H1 (cell line): ENCODE measurements around the gene SMG9. TPM values are rescaled to one million over a fixed set of nuclear protein-coding genes. Genes with fewer than 3 reads are reported as not detected.

Experiments used
- CTCF ChIA-PET: fragments of 300-600 bp; sonication (Branson Sonifier 250); formaldehyde crosslinking; loops from one replicate; lab custom pipeline; 2021; ENCODE audit not compliant: partially characterized antibody; lab: Charles Lee
- POLR2A ChIA-PET: fragments of 300-600 bp; sonication (Branson Sonifier 250); formaldehyde crosslinking; loops from one replicate; lab custom pipeline; 2021; ENCODE audit warnings: inconsistent platforms; ENCODE audit not compliant: partially characterized antibody; lab: Charles Lee
- DNase-seq, 2 experiments: peaks; one replicate each; pipeline versions ENCODE4 v3.0.0 to v3.0.0-alpha.2; 2010 to 2022; ENCODE audit warnings: low spot score in 2 of 2, low read depth in 1 of 2, mixed read lengths in 1 of 2
- FAIRE-seq: peaks from 2 replicates; lab custom pipeline; 2011; peaks lifted over from hg19 to GRCh38; lab: Jason Lieb, UNC
- H2AFZ ChIP-seq: 2 replicates; pipeline ENCODE4 v1.8.1; 2012; ENCODE audit warnings: low read length, inconsistent platforms
- H2AK5ac ChIP-seq: 2 replicates; pipeline ENCODE4 v1.6.1; 2013; ENCODE audit warnings: low read depth, low read length
- H2BK120ac ChIP-seq: replicated peaks from 2 replicates; pipeline ENCODE3; 2013; ENCODE audit warnings: low read depth, low read length, inconsistent platforms
- H2BK12ac ChIP-seq: 2 replicates; pipeline ENCODE4 v1.6.1; 2013; ENCODE audit warnings: low read depth, low read length
- H2BK15ac ChIP-seq: 2 replicates; pipeline ENCODE4 v1.6.1; 2013; ENCODE audit warnings: low read length
- H2BK20ac ChIP-seq: 2 replicates; pipeline ENCODE4 v1.6.1; 2013; ENCODE audit warnings: low read length
- H2BK5ac ChIP-seq: 2 replicates; pipeline ENCODE4 v1.6.1; 2013; ENCODE audit warnings: low read depth, low read length
- H3K14ac ChIP-seq: 2 replicates; pipeline ENCODE4 v1.6.1; 2013; ENCODE audit warnings: inconsistent platforms; ENCODE audit not compliant: insufficient read length
- H3K18ac ChIP-seq: 2 replicates; pipeline ENCODE4 v1.6.1; 2013; ENCODE audit warnings: low read length; ENCODE audit errors: extremely low read depth
- H3K23ac ChIP-seq: 2 replicates; pipeline ENCODE4 v1.6.1; 2013; ENCODE audit warnings: inconsistent platforms; ENCODE audit not compliant: insufficient read length
- H3K23me2 ChIP-seq: 2 replicates; pipeline ENCODE4 v1.6.1; 2013; ENCODE audit warnings: low read depth, low read length
- H3K27ac ChIP-seq: 2 replicates; pipeline ENCODE4 v1.6.1; 2011; ENCODE audit warnings: low read depth, low read length, inconsistent platforms
- H3K27me3 ChIP-seq, 4 experiments: replicated peaks in 1 of 4; 1 replicate in 1 of 4; 2 replicates in 3 of 4; pipeline versions ENCODE4 v1.6.1 to v1.8.1; 2011 to 2013; ENCODE audit warnings: low read length in 3 of 4, mild to moderate bottlenecking in 3 of 4, inconsistent platforms in 2 of 4, mixed read lengths in 2 of 4, moderate library complexity in 1 of 4; ENCODE audit not compliant: control insufficient read depth in 3 of 4, insufficient read depth in 3 of 4; ENCODE audit errors: extremely low read depth in 1 of 4
- H3K36me3 ChIP-seq, 4 experiments: 2 replicates each; pipeline versions ENCODE4 v1.6.1 to v1.8.1; 2011 to 2013; ENCODE audit warnings: mild to moderate bottlenecking in 4 of 4, low read length in 3 of 4, moderate library complexity in 2 of 4, control low read depth in 1 of 4, inconsistent platforms in 1 of 4; ENCODE audit not compliant: insufficient read depth in 4 of 4, control insufficient read depth in 2 of 4
- H3K4ac ChIP-seq: replicated peaks from 2 replicates; pipeline ENCODE3; 2013; ENCODE audit warnings: low read length, low read depth, mixed read lengths, inconsistent platforms; ENCODE audit not compliant: insufficient read length
- H3K4me1 ChIP-seq, 4 experiments: replicated peaks in 1 of 4; 1 replicate in 1 of 4; 2 replicates in 3 of 4; pipeline versions ENCODE4 v1.6.1 to v1.8.1; 2011 to 2013; ENCODE audit warnings: low read length in 3 of 4, inconsistent platforms in 2 of 4, mixed read lengths in 1 of 4; ENCODE audit not compliant: insufficient read depth in 4 of 4, control insufficient read depth in 3 of 4
- H3K4me2 ChIP-seq, 2 experiments: 2 replicates each; pipeline versions ENCODE4 v1.6.1 to v1.8.1; 2011 to 2013; ENCODE audit warnings: low read depth in 2 of 2, low read length in 2 of 2, control low read depth in 1 of 2, inconsistent platforms in 1 of 2, mild to moderate bottlenecking in 1 of 2; ENCODE audit not compliant: insufficient read depth in 1 of 2
- H3K4me3 ChIP-seq, 4 experiments: fragments of 200-600, 300-600 bp in 1 of 4; sonication (generic), shearing (Covaris generic), sonication (Bioruptor Twin) in 1 of 4; 2 replicates each; pipeline versions ENCODE4 v1.5.1 to v1.8.1; 2011 to 2016; ENCODE audit warnings: low read length in 4 of 4, low read depth in 3 of 4, control low read depth in 2 of 4, inconsistent platforms in 2 of 4, mild to moderate bottlenecking in 2 of 4, mixed read lengths in 1 of 4, moderate library complexity in 1 of 4; ENCODE audit not compliant: insufficient read depth in 2 of 4; ENCODE audit errors: extremely low read depth in 1 of 4
- H3K56ac ChIP-seq: replicated peaks from 2 replicates; pipeline ENCODE3; 2013; ENCODE audit warnings: low read depth, mild to moderate bottlenecking, mixed read lengths, low read length, inconsistent platforms; ENCODE audit not compliant: insufficient read length
- H3K79me1 ChIP-seq: 2 replicates; pipeline ENCODE4 v1.6.1; 2013; ENCODE audit warnings: low read depth, low read length, control low read depth
- H3K79me2 ChIP-seq, 2 experiments: 2 replicates each; pipeline versions ENCODE4 v1.6.1 to v1.8.1; 2012 to 2013; ENCODE audit warnings: low read length in 2 of 2, mild to moderate bottlenecking in 2 of 2, inconsistent platforms in 1 of 2; ENCODE audit not compliant: insufficient read depth in 2 of 2, control insufficient read depth in 1 of 2
- H3K9ac ChIP-seq, 4 experiments: replicated peaks in 1 of 4; 1 replicate in 1 of 4; 2 replicates in 3 of 4; pipeline versions ENCODE4 v1.6.1 to v1.8.1; 2011 to 2013; ENCODE audit warnings: low read depth in 3 of 4, low read length in 3 of 4, control low read depth in 2 of 4, mild to moderate bottlenecking in 2 of 4, moderate library complexity in 2 of 4, inconsistent platforms in 1 of 4; ENCODE audit errors: extremely low read depth in 1 of 4
- H3K9me3 ChIP-seq, 2 experiments: 2 replicates each; pipeline versions ENCODE4 v1.6.1 to v1.8.1; 2012 to 2013; ENCODE audit warnings: mild to moderate bottlenecking in 2 of 2, moderate library complexity in 2 of 2, control low read depth in 1 of 2, inconsistent platforms in 1 of 2, low read depth in 1 of 2, low read length in 1 of 2, mixed read lengths in 1 of 2; ENCODE audit not compliant: insufficient read depth in 2 of 2
- H4K20me1 ChIP-seq, 2 experiments: replicated peaks in 1 of 2; 2 replicates each; pipeline versions ENCODE3 to v1.8.1; 2011 to 2013; ENCODE audit warnings: inconsistent platforms in 2 of 2, low read length in 2 of 2, mild to moderate bottlenecking in 1 of 2; ENCODE audit not compliant: insufficient read depth in 2 of 2, control insufficient read depth in 1 of 2
- H4K5ac ChIP-seq: 2 replicates; pipeline ENCODE4 v1.6.1; 2013; ENCODE audit warnings: low read length, low read depth, mixed read lengths, inconsistent platforms; ENCODE audit not compliant: insufficient read length
- H4K8ac ChIP-seq: 2 replicates; pipeline ENCODE4 v1.8.0; 2013; ENCODE audit warnings: mild to moderate bottlenecking, moderate library complexity, low read length, inconsistent platforms; ENCODE audit not compliant: insufficient read depth; ENCODE audit errors: extremely low read depth
- H4K91ac ChIP-seq: replicated peaks from 2 replicates; pipeline ENCODE3; 2013; ENCODE audit warnings: low read length, mixed read lengths, inconsistent platforms; ENCODE audit not compliant: insufficient read length
- BCL11A ChIP-seq, 2 experiments: IDR thresholded peaks; one replicate each; pipeline ENCODE4 v1.6.1; 2011; ENCODE audit warnings: low read depth in 2 of 2, low read length in 2 of 2, mild to moderate bottlenecking in 2 of 2
- CTBP2 ChIP-seq: IDR thresholded peaks from 2 replicates; pipeline ENCODE4 v1.7.0; 2011; ENCODE audit warnings: borderline replicate concordance, mild to moderate bottlenecking, moderate library complexity, mixed read lengths, low read length; ENCODE audit not compliant: insufficient read depth, insufficient read length
- GTF2F1 ChIP-seq: IDR thresholded peaks from 2 replicates; pipeline ENCODE4 v1.6.1; 2012; ENCODE audit warnings: low read depth, low read length, improper control_type of control experiment, borderline replicate concordance
- JUND ChIP-seq: IDR thresholded peaks from 2 replicates; pipeline ENCODE4 v1.6.1; 2011; ENCODE audit warnings: mild to moderate bottlenecking, improper control_type of control experiment, low read length
- RBBP5 ChIP-seq: IDR thresholded peaks from 2 replicates; pipeline ENCODE4 v1.7.1; 2012; ENCODE audit warnings: low read depth, mild to moderate bottlenecking, inconsistent platforms, low read length, moderate library complexity, borderline replicate concordance
- TAF1 ChIP-seq: IDR thresholded peaks from 2 replicates; pipeline ENCODE4 v1.6.1; 2011; ENCODE audit warnings: mild to moderate bottlenecking, low read depth, low read length
- WGBS, 2 experiments: shearing (Covaris generic) in 1 of 2; methylation state at CpG; one replicate each; pipeline versions ENCODE4 v1.1.6 to v1.1.7; 2013 to 2015; ENCODE audit warnings: low lambda C conversion rate in 2 of 2, mixed read lengths in 2 of 2, inconsistent platforms in 1 of 2, low coverage in 1 of 2, missing lambda C conversion rate in 1 of 2; ENCODE audit not compliant: insufficient replicate concordance in 2 of 2, insufficient coverage in 1 of 2, insufficient read length in 1 of 2; ENCODE audit errors: extremely low coverage in 1 of 2, missing lambda C conversion rate in 1 of 2; 5-methylcytosine and 5-hydroxymethylcytosine counted together
- polyA plus RNA-seq, 7 experiments: library from polyadenylated mRNA; depleted of rRNA in 3 of 7; stranded (reverse) in 5 of 7; unstranded in 2 of 7; fragments of >200 nt in 5 of 7; fragments of 200-250 nt in 2 of 7; gene quantifications; 1 replicate in 5 of 7; 2 replicates in 1 of 7; 4 replicates in 1 of 7; pipeline versions ENCODE4 v1.2.1 to v1.2.3, GENCODE V29; 2011 to 2013; ENCODE audit warnings: missing spikeins in 2 of 7, mixed read lengths in 2 of 7
- total RNA-seq: library from RNA; stranded (reverse); fragmentation: NEBNext Ultra II Directional; extraction: Animal tissue kit (Norgen Biotek cat#: 25700); gene quantifications from 2 replicates; pipeline ENCODE4 v1.2.1, GENCODE V29; 2021

The SMG9 gene
- total and polyA plus RNA-seq, 2 of the 8 experiments (the other 6 are each of a cell fraction or from before 2014, with no cell fraction given): 20.4 to 28.7 TPM

DNA sequence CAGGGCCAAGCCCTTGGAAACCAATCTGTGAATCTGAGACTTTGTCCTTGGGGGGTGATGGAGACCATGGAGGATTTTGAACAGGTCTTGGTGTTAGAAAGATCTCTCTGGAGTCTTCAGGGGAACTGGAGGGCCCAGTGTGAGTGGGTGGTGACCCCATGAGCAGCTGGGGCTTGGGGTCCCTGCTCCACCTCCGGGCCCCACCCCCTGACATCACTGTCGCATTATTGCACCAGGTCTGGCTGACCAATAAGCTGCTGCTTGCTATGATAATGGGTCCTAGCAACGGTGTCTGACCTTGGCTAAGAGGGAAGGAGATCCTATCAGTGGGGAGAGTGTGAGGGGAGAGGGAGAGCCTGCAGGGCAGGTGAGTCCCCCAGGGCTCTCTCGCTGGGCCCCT lies 39.0 kb downstream of the SMG9 start, which contains the start of gene IRGC:
TSS of gene IRGC (plus strand) at position 301 of the 400 bp plus-strand sequence. CDS start 2,483 bp downstream, outside the sequence.
- Histone ChIP-seq H2AK5ac (no peak within 1 kb of the TSS), H3K79me1 (no peaks in the 10 kb centered on the region), H3K56ac (no peak within 1 kb of the TSS), H3K23me2 (no peaks in the 10 kb centered on the region), H3K36me3 (no peaks in the 10 kb centered on the region), H3K9ac (no peak within 1 kb of the TSS), H2BK120ac (no peak within 1 kb of the TSS), H3K27ac (no peak within 1 kb of the TSS), H3K79me2 (no peaks in the 10 kb centered on the region), H4K5ac (no peak within 1 kb of the TSS), H3K4me2 (no peak within 1 kb of the TSS), H3K4ac (no peak within 1 kb of the TSS), H2BK12ac (no peak within 1 kb of the TSS), H3K4me3 (no peak within 1 kb of the TSS), H3K27me3 (no peaks in the 10 kb centered on the region), H2BK5ac (no peak within 1 kb of the TSS), H3K18ac (no peak within 1 kb of the TSS; the same call in 1 of the 2 replicates), H2AFZ (0 out of 2 replicates have a peak within 1 kb of the TSS, but pooled peaks have one; percentile 9), H4K91ac (no peak within 1 kb of the TSS), H2BK15ac (no peak within 1 kb of the TSS), H4K20me1 (no peaks in the 10 kb centered on the region), H4K8ac (no peak within 1 kb of the TSS), H3K23ac (no peak within 1 kb of the TSS), H2BK20ac (no peak within 1 kb of the TSS), H3K9me3 (no peaks in the 10 kb centered on the region), H3K14ac (no peak within 1 kb of the TSS), H3K4me1 (no peaks in the 10 kb centered on the region)
- ChIA-PET CTCF (interaction anchor here (0.6 to 1.8 kb wide), 4 partner anchors 16 to 69 kb away, joined by 3 to 10 read pairs (median 4); no protein-coding TSS in a partner anchor), POLR2A (interaction anchor here (1.3 to 1.4 kb wide), 2 partner anchors 12 to 28 kb away, joined by 3 to 4 read pairs; no protein-coding TSS in a partner anchor)
- DNase-seq: no peak
- FAIRE-seq: no peak
- TF ChIP-seq TAF1 (no peak), RBBP5 (no peak), GTF2F1 (no peak), JUND (no peak), BCL11A (IDR thresholded peaks at IDR 0.05; ENCODE audit: low read depth in 2 of 2, low read length in 2 of 2) (no peak), CTBP2 (no peak)
- 63% methylated on average over 3 of the region's 4 CpGs; no CpG with 5 or more reads in 1 of the 2 experiments for WGBS, 2 experiments
